SU-DHL-6 (cell line): ENCODE results near the gene MYOM1.

ENCODE experiments used
- H2AFZ ChIP-seq: fragments of 200-600 bp; sonication (generic); 2 replicates; pipeline ENCODE4 v1.6.1; 2014; ENCODE audit warnings: low read depth, mild to moderate bottlenecking, moderate library complexity, mixed read lengths, antibody characterized with exemption, low read length; ENCODE audit not compliant: severe bottlenecking
- H3F3A ChIP-seq: fragments of 200-600 bp; shearing (Covaris generic); 2 replicates; pipeline ENCODE4 v1.6.0; 2016; ENCODE audit warnings: antibody characterized with exemption, mild to moderate bottlenecking; ENCODE audit not compliant: insufficient read depth
- H3K27ac ChIP-seq: fragments of 200-600 bp; sonication (generic); 2 replicates; pipeline ENCODE4 v1.5.1; 2016; ENCODE audit warnings: low read depth, mild to moderate bottlenecking, low read length, moderate library complexity, mixed read lengths
- H3K27me3 ChIP-seq: fragments of 200-600 bp; sonication (generic), shearing (Covaris generic); 2 replicates; pipeline ENCODE4 v1.6.0; 2014; ENCODE audit warnings: mild to moderate bottlenecking, low read length
- H3K36me3 ChIP-seq: fragments of 200-600 bp; sonication (generic); 2 replicates; pipeline ENCODE4 v1.6.1; 2014; ENCODE audit warnings: mild to moderate bottlenecking, low read length, mixed read lengths
- H3K4me2 ChIP-seq: fragments of 300-600, 200-600 bp; shearing (Covaris generic), sonication (generic); 2 replicates; pipeline ENCODE4 v1.6.0; 2014; ENCODE audit warnings: low read length, low read depth, mild to moderate bottlenecking; ENCODE audit not compliant: poor library complexity, severe bottlenecking
- H3K4me3 ChIP-seq: fragments of 200-600 bp; sonication (generic); 2 replicates; pipeline ENCODE4 v1.5.1; 2014; ENCODE audit warnings: antibody characterized with exemption, low read length, mild to moderate bottlenecking, mixed read lengths; ENCODE audit not compliant: insufficient read depth, poor library complexity, severe bottlenecking
- H3K79me2 ChIP-seq: fragments of 200-600 bp; sonication (generic); 2 replicates; pipeline ENCODE4 v1.6.1; 2014; ENCODE audit warnings: mild to moderate bottlenecking, low read length, moderate library complexity; ENCODE audit not compliant: insufficient read depth
- H3K9ac ChIP-seq: fragments of 200-600 bp; sonication (generic); 2 replicates; pipeline ENCODE4 v1.7.0; 2014; ENCODE audit warnings: mild to moderate bottlenecking, low read length
- H3K9me2 ChIP-seq: fragments of 200-600 bp; sonication (generic); replicated peaks from 2 replicates; pipeline ENCODE4 v1.6.1; 2014; ENCODE audit warnings: low read length; ENCODE audit not compliant: insufficient read depth
- H3K9me3 ChIP-seq: fragments of 200-600 bp; sonication (generic); 2 replicates; pipeline ENCODE4 v1.6.1; 2014; ENCODE audit warnings: low read length, mixed read lengths; ENCODE audit not compliant: insufficient read depth
- H4K20me1 ChIP-seq: fragments of 200-600 bp; sonication (generic); 2 replicates; pipeline ENCODE4 v1.6.1; 2014; ENCODE audit warnings: low read depth, mild to moderate bottlenecking, antibody characterized with exemption, low read length, moderate library complexity, mixed read lengths
- EZH2phosphoT487 ChIP-seq: fragments of 200-600 bp; sonication (generic), shearing (Covaris generic); conservative IDR thresholded peaks from 2 replicates; pipeline ENCODE4 v1.6.1; 2018; ENCODE audit warnings: mild to moderate bottlenecking, antibody characterized with exemption, low read length, moderate library complexity, mixed read lengths
- TF ChIP-seq, protein P1 (sequence below): fragments of 200-600 bp; sonication (generic); IDR thresholded peaks from one replicate; pipeline ENCODE4 v1.5.1; 2017; ENCODE audit warnings: antibody characterized with exemption, mild to moderate bottlenecking, low read length, moderate library complexity; ENCODE audit not compliant: insufficient read depth, poor library complexity, severe bottlenecking

MYOM1 gene

DNA sequence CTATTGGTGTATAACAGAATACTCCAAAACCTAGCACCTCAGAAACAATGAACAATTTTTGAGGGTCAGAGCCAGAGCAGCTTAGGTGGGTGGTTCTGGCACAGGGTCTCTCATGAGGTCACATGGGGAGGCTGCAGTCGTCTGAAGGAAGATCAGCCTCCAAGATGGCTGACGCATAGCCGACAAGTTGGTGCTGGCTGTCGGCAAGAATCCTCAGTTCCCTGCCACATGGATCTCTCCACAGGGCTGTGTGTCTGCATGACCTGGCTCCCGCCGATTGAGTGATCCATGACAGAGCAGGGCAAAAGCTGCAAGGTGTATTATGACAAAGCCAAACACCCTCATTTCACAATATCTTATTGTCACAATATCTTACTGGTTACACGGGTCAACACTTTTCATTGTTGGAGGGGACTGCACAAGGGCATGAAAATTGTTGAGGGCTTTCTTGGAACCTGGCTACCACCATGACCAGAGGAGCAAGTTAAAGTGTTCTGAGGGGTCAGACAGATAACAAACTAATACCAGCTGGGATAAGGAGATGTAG lies 46.4 kb upstream of the MYOM1 start:
- no peaks in the 10 kb centered on the region for H3K9me3 ChIP-seq
- peaks cover 91% of the 10 kb centered on the region for H3K79me2 ChIP-seq
- H3K4me2 ChIP-seq = no peak overlapping the region
- H4K20me1 ChIP-seq = peaks cover 21% of the 10 kb centered on the region
- no peaks in the 10 kb centered on the region for H3K36me3 ChIP-seq
- TF ChIP-seq, protein P1, sequence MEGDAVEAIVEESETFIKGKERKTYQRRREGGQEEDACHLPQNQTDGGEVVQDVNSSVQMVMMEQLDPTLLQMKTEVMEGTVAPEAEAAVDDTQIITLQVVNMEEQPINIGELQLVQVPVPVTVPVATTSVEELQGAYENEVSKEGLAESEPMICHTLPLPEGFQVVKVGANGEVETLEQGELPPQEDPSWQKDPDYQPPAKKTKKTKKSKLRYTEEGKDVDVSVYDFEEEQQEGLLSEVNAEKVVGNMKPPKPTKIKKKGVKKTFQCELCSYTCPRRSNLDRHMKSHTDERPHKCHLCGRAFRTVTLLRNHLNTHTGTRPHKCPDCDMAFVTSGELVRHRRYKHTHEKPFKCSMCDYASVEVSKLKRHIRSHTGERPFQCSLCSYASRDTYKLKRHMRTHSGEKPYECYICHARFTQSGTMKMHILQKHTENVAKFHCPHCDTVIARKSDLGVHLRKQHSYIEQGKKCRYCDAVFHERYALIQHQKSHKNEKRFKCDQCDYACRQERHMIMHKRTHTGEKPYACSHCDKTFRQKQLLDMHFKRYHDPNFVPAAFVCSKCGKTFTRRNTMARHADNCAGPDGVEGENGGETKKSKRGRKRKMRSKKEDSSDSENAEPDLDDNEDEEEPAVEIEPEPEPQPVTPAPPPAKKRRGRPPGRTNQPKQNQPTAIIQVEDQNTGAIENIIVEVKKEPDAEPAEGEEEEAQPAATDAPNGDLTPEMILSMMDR = no peak
- TF ChIP-seq EZH2phosphoT487 = no peak
- H3K27ac ChIP-seq = no peak overlapping the region
- H3F3A ChIP-seq = 0 out of 2 replicates have a peak, but pooled peaks cover 2% of the 10 kb centered on the region
- no peak overlapping the region for H2AFZ ChIP-seq
- H3K9me2 ChIP-seq = no peaks in the 10 kb centered on the region
- no peak overlapping the region for H3K9ac ChIP-seq
- no peaks in the 10 kb centered on the region for H3K27me3 ChIP-seq
- no peak overlapping the region for H3K4me3 ChIP-seq

DNA sequence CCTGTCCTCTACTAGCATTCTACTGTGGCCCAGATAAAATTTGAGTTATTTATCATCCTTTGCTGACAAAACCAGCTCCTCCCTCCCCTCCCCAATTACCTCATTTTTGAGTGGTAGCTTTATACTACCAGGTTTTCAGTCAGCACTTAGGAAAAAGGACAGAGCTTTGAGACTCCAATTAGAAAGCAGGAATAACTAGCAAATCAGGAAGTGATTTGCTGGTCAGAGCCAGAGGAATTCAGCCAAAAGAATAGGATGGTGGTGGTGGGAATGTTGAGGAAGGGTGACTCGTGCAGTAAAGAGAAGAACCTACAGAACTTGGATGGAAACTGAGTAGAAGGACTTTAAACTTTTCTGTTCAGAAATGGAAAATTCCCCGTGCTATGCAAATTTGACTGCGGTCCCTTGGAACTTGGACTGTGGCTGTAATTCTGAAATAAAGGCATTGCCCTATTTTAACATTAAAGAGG lies 45.8 kb upstream of the MYOM1 start:
- no peak overlapping the region for H2AFZ ChIP-seq
- 0 out of 2 replicates have a peak, but pooled peaks cover 3% of the 10 kb centered on the region for H3F3A ChIP-seq
- H3K36me3 ChIP-seq = no peaks in the 10 kb centered on the region
- H3K9ac ChIP-seq = no peak overlapping the region
- H3K27ac ChIP-seq = no peak overlapping the region
- no peaks in the 10 kb centered on the region for H3K27me3 ChIP-seq
- no peaks in the 10 kb centered on the region for H3K9me2 ChIP-seq
- H3K9me3 ChIP-seq = no peaks in the 10 kb centered on the region
- H3K79me2 ChIP-seq = peaks cover 86% of the 10 kb centered on the region
- no peak overlapping the region for H3K4me2 ChIP-seq
- H3K4me3 ChIP-seq = no peak overlapping the region
- TF ChIP-seq EZH2phosphoT487 = no peak
- TF ChIP-seq, protein P1 = no peak
- peaks cover 21% of the 10 kb centered on the region for H4K20me1 ChIP-seq

DNA sequence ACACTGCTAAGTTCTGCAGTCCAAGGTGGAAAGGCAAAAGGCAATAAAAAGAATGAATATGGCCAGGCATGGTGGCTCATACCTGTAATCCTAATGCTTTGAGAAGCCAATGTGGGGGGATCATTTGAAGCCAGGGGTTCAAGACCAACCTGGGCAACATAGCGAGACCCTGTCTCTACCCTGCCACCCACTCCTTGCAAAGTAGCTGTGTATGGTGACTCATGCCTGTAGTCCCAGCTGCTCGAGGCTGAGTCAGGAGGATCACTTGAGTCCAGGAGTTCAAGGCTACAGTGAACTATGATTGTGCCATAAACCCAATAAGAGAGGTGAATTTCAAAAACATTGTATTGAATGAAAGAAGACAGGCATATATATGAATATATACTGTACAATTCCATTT lies 44.6 kb upstream of the MYOM1 start:
- Histone ChIP-seq H3K27ac (no peak overlapping the region), H3K36me3 (no peaks in the 10 kb centered on the region), H3K27me3 (no peaks in the 10 kb centered on the region), H3K9me2 (no peaks in the 10 kb centered on the region), H3F3A (0 out of 2 replicates have a peak, but pooled peaks cover 8% of the 10 kb centered on the region), H4K20me1 (peaks cover 21% of the 10 kb centered on the region), H3K9me3 (no peaks in the 10 kb centered on the region), H3K4me3 (no peak overlapping the region), H3K9ac (no peak overlapping the region), H3K79me2 (peaks cover 73% of the 10 kb centered on the region), H2AFZ (no peak overlapping the region), H3K4me2 (peak overlapping the region; percentile 95)
- TF ChIP-seq EZH2phosphoT487 = no peak
- TF ChIP-seq, protein P1 = no peak
